Motor neuron (in vitro differentiated cells): ENCODE results near the gene PPP1CA. TPM values are rescaled to one million over a fixed set of nuclear protein-coding genes. Genes with fewer than 3 reads are reported as not detected.

Source experiments
- ATAC-seq, 8 experiments: fragments of 200-7000 bp; cut with Tn5 transposase; replicated peaks in 6 of 8; 2 replicates each; pipeline ENCODE4 v1.8.0; 2021; ENCODE audit warnings: mild to moderate bottlenecking in 8 of 8, moderate library complexity in 8 of 8
- H3K27ac ChIP-seq, 2 donors: fragments of 250-450 bp; sonication (Bioruptor Pico); 2 replicates each; pipeline ENCODE4 v1.9.0; 2021; ENCODE audit warnings: antibody characterized with exemption in 2 of 2, mild to moderate bottlenecking in 2 of 2, moderate library complexity in 1 of 2
- H3K4me1 ChIP-seq, 2 donors: fragments of 250-450 bp; sonication (Bioruptor Pico); replicated peaks in 1 of 2; 2 replicates each; pipeline ENCODE4 v1.6.1; 2021; ENCODE audit warnings: antibody characterized with exemption in 2 of 2, mild to moderate bottlenecking in 2 of 2, moderate library complexity in 1 of 2
- H3K4me3 ChIP-seq, 5 donors: fragments of 250-450 bp; sonication (Bioruptor Pico); 2 replicates each; pipeline ENCODE4 v1.9.0; 2021; ENCODE audit warnings: antibody characterized with exemption in 5 of 5, mild to moderate bottlenecking in 5 of 5, moderate library complexity in 4 of 5
- WGBS, 10 experiments: fragments of 450-650 bp; shearing (Covaris generic); methylation state at CpG; one replicate each; pipeline ENCODE4 v1.0.0; 2022; 5-methylcytosine and 5-hydroxymethylcytosine counted together
- in situ Hi-C, 9 experiments: fragments of 400-800 bp; cut with MboI; loops; one replicate each; pipeline ENCODE4 v1.15.0; 2021; ENCODE audit warnings: low sequenced_read_pairs in 9 of 9, low pct_unique_long_range_greater_than_20kb in 2 of 9; ENCODE audit not compliant: unreplicated experiment in 9 of 9
- total RNA-seq, 8 experiments: library from RNA; unstranded; fragments of 300-600 nt; gene quantifications; 2 replicates each; pipeline versions ENCODE4 v1.2.3 to v1.2.4, GENCODE V29; 2022

Gene PPP1CA
- total RNA-seq, 8 experiments from 2014 or later, result 60.9 to 162 (median 104) TPM

DNA sequence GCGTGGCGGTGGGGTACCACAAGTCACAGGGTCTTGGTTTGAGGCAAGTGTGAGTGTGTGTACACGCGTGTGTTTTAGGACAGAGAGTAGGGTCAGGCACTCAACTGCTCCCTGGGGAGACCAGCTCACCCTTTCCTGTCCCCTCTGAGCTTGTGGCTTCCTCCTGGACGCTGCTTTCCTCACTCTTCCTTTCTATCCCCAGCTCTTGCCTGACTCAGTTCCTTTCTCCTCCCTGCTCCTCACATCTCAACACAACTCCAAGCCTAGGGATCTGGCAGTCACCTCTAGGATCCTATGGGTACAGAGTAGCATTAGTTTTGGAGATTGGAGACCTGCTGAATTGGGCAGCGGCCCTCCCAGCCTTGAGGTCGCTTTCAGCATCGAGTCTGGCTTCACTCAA is 32.4 kb downstream of the PPP1CA start:
- in situ Hi-C loops, result no loop called here
- Histone ChIP-seq H3K4me3 (no peak overlapping the region), H3K4me1 (peaks cover 18 to 28% of the 10 kb centered on the region in 2 donors), H3K27ac (no peak overlapping the region)
- WGBS, 10 experiments, result 78 to 80% methylated on average over 3 to 6 of the region's 8 CpGs; no CpG with 5 or more reads in 8 of the 10 experiments
- ATAC-seq, result no peak

DNA sequence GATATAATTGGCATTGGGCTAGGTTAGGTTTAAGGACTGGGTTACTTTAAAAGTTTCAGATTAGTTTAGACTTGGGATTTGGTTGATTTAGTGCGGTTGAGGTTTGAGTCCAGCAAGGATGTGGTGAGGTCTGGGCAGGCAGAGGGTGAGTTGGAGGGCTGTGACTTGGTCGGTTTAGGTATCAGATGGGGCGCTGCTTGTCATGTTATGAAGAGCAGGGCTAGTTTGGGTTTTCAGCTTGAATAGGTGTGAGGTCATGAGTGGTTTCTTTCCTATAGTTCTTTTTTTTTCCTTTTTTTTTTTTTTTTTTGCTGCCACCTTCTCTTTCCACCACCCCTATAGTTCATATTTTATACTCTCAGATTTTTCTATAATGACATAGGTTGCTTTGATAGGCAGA is 33.0 kb downstream of the PPP1CA start:
- in situ Hi-C loops, result no loop called here
- WGBS, 10 experiments, result 57 to 93% (median 87%) methylated on average over 1 to 3 of the region's 3 CpGs; no CpG with 5 or more reads in 2 of the 10 experiments
- Histone ChIP-seq H3K4me3 (no peak overlapping the region), H3K4me1 (peaks cover 12 to 27% of the 10 kb centered on the region in 2 donors), H3K27ac (no peak overlapping the region)
- ATAC-seq, result no peak

- ATAC-seq, result no peak
- WGBS, 10 experiments, result 50 to 89% methylated on average over 1 to 3 of the region's 7 CpGs; no CpG with 5 or more reads in 8 of the 10 experiments
- H3K27ac ChIP-seq, result no peak overlapping the region
- peaks cover 11 to 27% of the 10 kb centered on the region in 2 donors for H3K4me1 ChIP-seq
- no peak overlapping the region for H3K4me3 ChIP-seq
- in situ Hi-C loops, result no loop called here
These were observed 33.9 kb downstream of the PPP1CA start for GRCh38 chr11:67367761-67368227.

GRCh38 chr11:67366961-67367760 is 34.5 kb downstream of the PPP1CA start:
- H3K27ac ChIP-seq, result no peak overlapping the region
- in situ Hi-C loops, result no loop called here
- peak in 4 of 8 experiments; percentile 14 to 62 (median 29) for ATAC-seq
- H3K4me3 ChIP-seq, result no peak overlapping the region
- WGBS, 10 experiments, result 92 to 100% (median 100%) methylated on average over 1 to 2 of the region's 25 CpGs; no CpG with 5 or more reads in 7 of the 10 experiments
- H3K4me1 ChIP-seq, result peaks cover 11 to 26% of the 10 kb centered on the region in 2 donors

GRCh38 chr11:67366546-67366945 is 35.1 kb downstream of the PPP1CA start:
- 20 to 90% (median 70%) methylated on average over 1 to 5 of the region's 8 CpGs; no CpG with 5 or more reads in 4 of the 10 experiments for WGBS, 10 experiments
- peak in 4 of 8 experiments; percentile 13 to 31 (median 24) for ATAC-seq

DNA sequence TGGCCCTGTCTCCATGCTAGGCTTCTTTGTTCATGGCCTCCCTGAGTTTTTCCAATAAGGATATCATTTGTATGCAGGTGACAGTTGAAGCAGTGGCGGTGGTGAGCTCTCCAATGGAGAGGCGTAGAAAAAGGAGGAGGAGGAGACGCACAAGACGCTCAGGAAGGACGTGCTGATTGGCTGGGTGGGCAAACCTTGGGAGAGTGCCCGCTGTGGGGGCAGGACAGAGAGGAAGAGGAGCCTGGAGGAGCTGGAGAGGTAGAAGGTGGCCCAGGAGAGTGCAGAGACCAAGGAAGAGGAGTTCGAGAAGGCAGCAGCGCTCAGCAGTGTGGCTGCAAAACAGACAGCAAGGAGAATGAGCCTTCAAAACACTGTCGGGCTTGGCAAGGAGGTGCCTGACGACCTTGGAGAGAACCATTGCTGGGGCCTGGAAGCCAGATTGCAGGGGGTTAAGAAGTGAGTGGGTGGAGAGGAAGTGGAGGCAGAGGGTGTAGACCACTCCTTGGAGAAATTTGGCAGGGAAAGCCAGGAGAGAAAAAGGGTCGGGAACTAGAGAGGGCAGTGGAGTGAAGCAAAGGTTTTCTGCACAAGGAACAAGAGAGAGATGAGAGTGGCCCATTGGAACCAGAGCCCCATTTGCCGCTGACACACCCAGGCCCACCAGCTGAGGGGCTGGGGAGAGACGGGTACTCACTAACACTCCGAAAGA is 35.8 kb downstream of the PPP1CA start:
- in situ Hi-C loops, result no loop called here
- H3K27ac ChIP-seq, result no peak overlapping the region
- 41 to 88% (median 69%) methylated on average over 4 to 13 of the region's 14 CpGs; no CpG with 5 or more reads in 1 of the 10 experiments for WGBS, 10 experiments
- no peak for ATAC-seq
- H3K4me3 ChIP-seq, result no peak overlapping the region
- H3K4me1 ChIP-seq, result peaks cover 0 to 13% of the 10 kb centered on the region in 2 donors

More at GRCh38 chr11:67366546-67366945, 35.1 kb downstream of the PPP1CA start:
- in situ Hi-C loops, result no loop called here
- Histone ChIP-seq H3K4me3 (no peak overlapping the region), H3K4me1 (peaks cover 4 to 20% of the 10 kb centered on the region in 2 donors), H3K27ac (no peak overlapping the region)

- 73 to 100% (median 90%) methylated on average over 1 to 13 of the region's 24 CpGs; no CpG with 5 or more reads in 1 of the 10 experiments for WGBS, 10 experiments
- Histone ChIP-seq H3K4me1 (peaks cover 0 to 6% of the 10 kb centered on the region in 2 donors), H3K27ac (no peak overlapping the region), H3K4me3 (no peak overlapping the region)
- no peak for ATAC-seq
- in situ Hi-C loops, result no loop called here
These were observed 36.6 kb downstream of the PPP1CA start for GRCh38 chr11:67364783-67365722.

GRCh38 chr11:67364169-67364568 is 37.5 kb downstream of the PPP1CA start:
- 94 to 100% (median 100%) methylated on average over 1 to 3 of the region's 3 CpGs; no CpG with 5 or more reads in 6 of the 10 experiments for WGBS, 10 experiments
- ATAC-seq, result no peak
- in situ Hi-C loops, result no loop called here

GRCh38 chr11:67357831-67358670 is 43.6 kb downstream of the PPP1CA start:
- no peak overlapping the region for H3K27ac ChIP-seq
- H3K4me3 ChIP-seq, result no peak overlapping the region
- no peak for ATAC-seq

More at GRCh38 chr11:67364169-67364568, 37.5 kb downstream of the PPP1CA start:
- Histone ChIP-seq H3K4me3 (no peak overlapping the region), H3K27ac (no peak overlapping the region), H3K4me1 (no peaks in the 10 kb centered on the region)

GRCh38 chr11:67356864-67357561 is 44.6 kb downstream of the PPP1CA start:
- peaks cover 8 to 17% of the 10 kb centered on the region in 2 donors for H3K4me1 ChIP-seq
- no peak overlapping the region for H3K27ac ChIP-seq
- 0 to 20% (median 0%) methylated on average over 1 of the region's 3 CpGs; no CpG with 5 or more reads in 5 of the 10 experiments for WGBS, 10 experiments
- H3K4me3 ChIP-seq, result no peak overlapping the region
- ATAC-seq, result peak in 2 of 8 experiments; percentile 1 to 7
- in situ Hi-C loops, result no loop called here

More at GRCh38 chr11:67357831-67358670, 43.6 kb downstream of the PPP1CA start:
- in situ Hi-C loops, result no loop called here
- 65 to 100% (median 81%) methylated on average over 1 to 9 of the region's 12 CpGs for WGBS, 10 experiments
- H3K4me1 ChIP-seq, result peaks cover 4 to 12% of the 10 kb centered on the region in 2 donors

DNA sequence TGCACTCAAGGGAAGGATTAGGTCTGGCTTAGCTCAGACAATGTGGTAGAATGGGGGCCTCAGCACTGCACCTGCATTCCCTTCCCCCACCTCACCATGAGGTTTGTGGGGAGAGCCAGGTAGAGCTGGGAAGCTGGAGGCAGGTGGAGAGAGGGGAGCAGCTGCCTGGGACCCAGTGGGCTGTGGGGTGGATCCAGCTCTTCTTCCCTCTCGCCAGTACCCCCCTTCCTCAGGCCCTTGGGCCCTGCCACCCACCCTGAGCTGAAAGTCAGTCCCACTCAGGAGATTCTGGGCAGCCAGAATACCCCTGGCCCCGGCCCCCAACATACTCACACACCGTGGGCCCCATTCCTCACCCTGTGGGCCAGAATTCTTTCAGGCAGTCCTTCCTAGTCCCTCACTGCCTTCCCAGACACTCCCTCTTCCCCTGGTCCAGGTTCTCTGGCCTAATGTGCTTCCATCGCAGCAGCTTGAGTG is 45.2 kb downstream of the PPP1CA start:
- no peak overlapping the region for H3K27ac ChIP-seq
- ATAC-seq, result no peak
- peaks cover 8 to 17% of the 10 kb centered on the region in 2 donors for H3K4me1 ChIP-seq
- in situ Hi-C loops, result no loop called here
- H3K4me3 ChIP-seq, result no peak overlapping the region
- WGBS, 10 experiments, result 0 to 60% (median 4%) methylated on average over 1 to 2 of the region's 4 CpGs; no CpG with 5 or more reads in 6 of the 10 experiments
